Stimulated activated CD8-positive, alpha-beta memory T cell treated with anti-CD3 and anti-CD28 coated beads, Interleukin-15, amount 100 ng/mL, for 48 hours (primary cell): ENCODE results near the gene STT3B.

Experiments used
- DNase-seq, 2 donors: peaks; one replicate each; pipeline ENCODE4 v3.0.0-alpha.2; 2020; ENCODE audit warnings: low read depth in 2 of 2

The STT3B gene

GRCh38 chr3:31648286-31648968 is 115.7 kb downstream of the STT3B start:
- DNase-seq = no peak

GRCh38 chr3:31652296-31652695 is 119.6 kb downstream of the STT3B start:
- DNase-seq = no peak

- no peak for DNase-seq
Observed at GRCh38 chr3:31653464-31653863, 120.7 kb downstream of the STT3B start.

- no peak for DNase-seq
Observed at GRCh38 chr3:31654998-31655397, 122.3 kb downstream of the STT3B start.

- no peak for DNase-seq
Observed at GRCh38 chr3:31659246-31659645, 126.5 kb downstream of the STT3B start.

GRCh38 chr3:31661286-31661685 is 128.6 kb downstream of the STT3B start:
- no peak for DNase-seq

- DNase-seq = no peak
Observed at GRCh38 chr3:31661993-31662670, 129.4 kb downstream of the STT3B start.

- DNase-seq = no peak
Observed at GRCh38 chr3:31664031-31664430, 131.3 kb downstream of the STT3B start.

- DNase-seq = no peak
Observed at GRCh38 chr3:31667582-31667981, 134.9 kb downstream of the STT3B start.

- DNase-seq = no peak
Observed at GRCh38 chr3:31668242-31668641, 135.5 kb downstream of the STT3B start.

- DNase-seq = no peak
Observed at GRCh38 chr3:31670136-31670535, 137.4 kb downstream of the STT3B start.

- DNase-seq = no peak
Observed at GRCh38 chr3:31670722-31671121, 138.0 kb downstream of the STT3B start.

GRCh38 chr3:31671451-31671850 is 138.7 kb downstream of the STT3B start:
- DNase-seq = no peak

- no peak for DNase-seq
Observed at GRCh38 chr3:31671976-31672375, 139.3 kb downstream of the STT3B start.

- DNase-seq = no peak
Observed at GRCh38 chr3:31673950-31674349, 141.2 kb downstream of the STT3B start.

GRCh38 chr3:31676556-31676955 is 143.8 kb downstream of the STT3B start:
- DNase-seq = no peak

GRCh38 chr3:31680072-31680870 is 147.5 kb downstream of the STT3B start:
- DNase-seq = no peak
